ENCODE measurements around the gene ELOVL6. TPM values are rescaled to one million over a fixed set of nuclear protein-coding genes. Genes with fewer than 3 reads are reported as not detected.
"Not testable (repeated sequence)": the region's sequence is repeated elsewhere in the genome, so short reads cannot be mapped to it uniquely, and the experiment has no call there.

Gene ELOVL6
- total RNA-seq, 4 donors from 2014 or later, result 0.10 to 0.42 (median 0.13) TPM; not detected in 1

DNA sequence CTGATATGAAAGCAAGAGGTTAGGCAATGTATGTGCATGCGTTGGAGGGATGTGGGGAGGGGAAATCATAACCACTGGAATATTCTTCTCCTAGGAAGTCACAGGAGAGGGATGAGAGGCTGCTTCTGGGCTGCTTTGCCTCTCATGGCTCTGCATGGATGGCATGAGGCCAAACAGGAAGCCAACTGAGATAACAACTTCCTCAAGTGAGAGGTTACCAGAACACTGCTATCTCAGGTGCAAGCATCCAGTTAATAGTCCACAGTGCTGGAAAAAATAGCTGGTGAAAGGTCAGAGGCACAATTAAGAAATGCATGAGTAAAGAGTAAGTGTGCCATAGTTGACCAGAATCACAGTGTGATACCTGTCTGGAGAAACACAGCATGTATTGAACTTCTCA lies 113.3 kb downstream of the ELOVL6 start:
- Histone ChIP-seq H3K4me1 (peaks cover 0 to 7% of the 10 kb centered on the region in 2 donors), H3K27ac (no peak overlapping the region), H3K36me3 (no peaks in the 10 kb centered on the region), H3K4me3 (no peak overlapping the region), H3K9me3 (no peaks in the 10 kb centered on the region), H3K27me3 (no peaks in the 10 kb centered on the region)
- in situ Hi-C loops (cut with MboI; ENCODE audit: low sequenced_read_pairs in 4 of 4) (no loop called here), intact Hi-C loops (cut with DNase I; ENCODE audit: low total_unique reads) (no loop called here)
- ATAC-seq, result no peak
- TF ChIP-seq, protein P1, sequence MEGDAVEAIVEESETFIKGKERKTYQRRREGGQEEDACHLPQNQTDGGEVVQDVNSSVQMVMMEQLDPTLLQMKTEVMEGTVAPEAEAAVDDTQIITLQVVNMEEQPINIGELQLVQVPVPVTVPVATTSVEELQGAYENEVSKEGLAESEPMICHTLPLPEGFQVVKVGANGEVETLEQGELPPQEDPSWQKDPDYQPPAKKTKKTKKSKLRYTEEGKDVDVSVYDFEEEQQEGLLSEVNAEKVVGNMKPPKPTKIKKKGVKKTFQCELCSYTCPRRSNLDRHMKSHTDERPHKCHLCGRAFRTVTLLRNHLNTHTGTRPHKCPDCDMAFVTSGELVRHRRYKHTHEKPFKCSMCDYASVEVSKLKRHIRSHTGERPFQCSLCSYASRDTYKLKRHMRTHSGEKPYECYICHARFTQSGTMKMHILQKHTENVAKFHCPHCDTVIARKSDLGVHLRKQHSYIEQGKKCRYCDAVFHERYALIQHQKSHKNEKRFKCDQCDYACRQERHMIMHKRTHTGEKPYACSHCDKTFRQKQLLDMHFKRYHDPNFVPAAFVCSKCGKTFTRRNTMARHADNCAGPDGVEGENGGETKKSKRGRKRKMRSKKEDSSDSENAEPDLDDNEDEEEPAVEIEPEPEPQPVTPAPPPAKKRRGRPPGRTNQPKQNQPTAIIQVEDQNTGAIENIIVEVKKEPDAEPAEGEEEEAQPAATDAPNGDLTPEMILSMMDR (IDR thresholded peaks at IDR 0.05 in 4 of 5, conservative IDR thresholded peaks at IDR 0.05 in 1 of 5), result no peak
- TF ChIP-seq POLR2A (IDR thresholded peaks at IDR 0.05), result no peak
- peak in 1 of 2 donors; percentile 15 for DNase-seq

DNA sequence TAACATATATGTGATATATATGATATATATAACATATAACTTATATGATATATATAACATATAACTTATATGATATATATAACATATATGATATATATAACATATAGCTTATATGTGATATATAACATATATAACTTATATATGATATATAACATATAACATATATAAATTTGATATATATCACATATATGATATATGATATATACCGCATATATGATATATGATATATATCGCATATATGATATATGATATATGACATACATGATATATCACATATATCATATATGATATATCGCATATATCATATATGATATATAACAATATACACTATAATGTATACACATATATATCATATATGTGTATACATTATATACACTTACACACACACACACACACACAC lies 114.3 kb downstream of the ELOVL6 start:
- ATAC-seq, result no peak
- Histone ChIP-seq H3K27ac (no peak overlapping the region), H3K4me3 (no peak overlapping the region), H3K9me3 (no peaks in the 10 kb centered on the region), H3K4me1 (peaks cover 0 to 7% of the 10 kb centered on the region in 2 donors), H3K27me3 (no peaks in the 10 kb centered on the region), H3K36me3 (no peaks in the 10 kb centered on the region)
- intact Hi-C loops (cut with DNase I; ENCODE audit: low total_unique reads) (no loop called here), in situ Hi-C loops (cut with MboI; ENCODE audit: low sequenced_read_pairs in 4 of 4) (no loop called here)
- no peak for DNase-seq
- no peak for TF ChIP-seq POLR2A (IDR thresholded peaks at IDR 0.05)
- TF ChIP-seq, protein P1 (IDR thresholded peaks at IDR 0.05 in 4 of 5, conservative IDR thresholded peaks at IDR 0.05 in 1 of 5), result no peak

DNA sequence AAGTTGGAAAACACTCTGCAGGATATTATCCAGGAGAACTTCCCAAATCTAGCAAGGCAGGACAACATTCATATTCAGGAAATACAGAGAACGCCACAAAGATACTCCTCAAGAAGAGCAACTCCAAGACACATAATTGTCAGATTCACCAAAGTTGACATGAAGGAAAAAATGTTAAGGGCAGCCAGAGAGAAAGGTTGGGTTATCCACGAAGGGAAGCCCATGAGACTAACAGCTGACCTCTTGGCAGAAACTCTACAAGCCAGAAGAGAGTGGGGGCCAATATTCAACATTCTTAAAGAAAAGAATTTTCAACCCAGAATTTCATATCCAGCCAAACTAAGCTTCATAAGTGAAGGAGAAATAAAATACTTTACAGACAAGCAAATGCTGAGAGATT lies 120.3 kb downstream of the ELOVL6 start:
- H3K36me3 ChIP-seq; in situ Hi-C loops (cut with MboI; ENCODE audit: low sequenced_read_pairs in 4 of 4); H3K27me3 ChIP-seq; H3K4me3 ChIP-seq; H3K9me3 ChIP-seq; intact Hi-C loops (cut with DNase I; ENCODE audit: low total_unique reads); H3K27ac ChIP-seq; ATAC-seq; H3K4me1 ChIP-seq; DNase-seq: not testable (repeated sequence)

DNA sequence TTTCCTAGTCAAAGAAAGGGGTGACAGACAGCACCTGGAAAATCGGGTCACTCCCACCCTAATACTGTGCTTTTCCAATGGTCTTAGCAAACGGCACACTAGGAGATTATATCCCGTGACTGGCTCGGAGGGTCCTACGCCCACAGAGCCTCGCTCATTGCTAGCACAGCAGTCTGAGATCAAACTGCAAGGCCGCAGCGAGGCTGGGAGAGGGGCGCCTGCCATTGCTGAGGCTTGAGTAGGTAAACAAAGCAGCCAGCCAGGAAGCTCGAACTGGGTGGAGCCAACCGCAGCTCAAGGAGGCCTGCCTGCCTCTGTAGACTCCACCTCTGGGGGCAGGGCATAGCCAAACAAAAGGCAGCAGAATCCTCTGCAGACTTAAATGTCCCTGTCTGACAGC lies 121.6 kb downstream of the ELOVL6 start:
- intact Hi-C loops (cut with DNase I; ENCODE audit: low total_unique reads); H3K4me3 ChIP-seq; H3K4me1 ChIP-seq; H3K9me3 ChIP-seq; H3K27ac ChIP-seq; DNase-seq; H3K36me3 ChIP-seq; in situ Hi-C loops (cut with MboI; ENCODE audit: low sequenced_read_pairs in 4 of 4); H3K27me3 ChIP-seq; ATAC-seq: not testable (repeated sequence)

DNA sequence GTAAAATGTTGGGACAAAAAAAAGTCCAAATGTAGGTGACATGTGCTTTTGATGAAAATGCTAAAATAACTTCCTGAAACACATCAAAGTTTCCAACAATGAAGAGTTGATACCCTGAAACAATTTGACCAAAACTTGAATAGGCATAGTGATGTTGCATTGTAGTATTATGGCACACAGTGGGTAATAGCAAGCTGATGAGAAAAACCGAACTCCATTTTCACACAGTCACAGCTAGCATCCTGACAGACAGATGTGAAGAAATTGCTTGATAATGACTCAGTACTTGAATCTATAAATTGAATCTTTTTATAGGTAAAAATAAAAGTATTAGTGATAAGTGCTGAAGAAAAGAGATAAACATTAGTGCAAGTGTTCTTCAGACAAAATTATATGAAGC lies 122.5 kb downstream of the ELOVL6 start:
- H3K9me3 ChIP-seq, result no peaks in the 10 kb centered on the region
- in situ Hi-C loops (cut with MboI; ENCODE audit: low sequenced_read_pairs in 4 of 4) (no loop called here), intact Hi-C loops (cut with DNase I; ENCODE audit: low total_unique reads) (no loop called here)
- no peaks in the 10 kb centered on the region for H3K36me3 ChIP-seq
- no peak overlapping the region for H3K27ac ChIP-seq
- H3K4me3 ChIP-seq, result no peak overlapping the region
- ATAC-seq (no peak), DNase-seq (no peak)
- TF ChIP-seq, protein P1 (IDR thresholded peaks at IDR 0.05 in 4 of 5, conservative IDR thresholded peaks at IDR 0.05 in 1 of 5), result no peak
- TF ChIP-seq POLR2A (IDR thresholded peaks at IDR 0.05), result no peak
- no peaks in the 10 kb centered on the region for H3K4me1 ChIP-seq
- H3K27me3 ChIP-seq, result no peaks in the 10 kb centered on the region

- ATAC-seq, result no peak
- intact Hi-C loops (cut with DNase I; ENCODE audit: low total_unique reads), result no loop called here
- H3K4me3 ChIP-seq, result no peak overlapping the region
- H3K9me3 ChIP-seq, result no peaks in the 10 kb centered on the region
- no peaks in the 10 kb centered on the region for H3K4me1 ChIP-seq
- no peak overlapping the region for H3K27ac ChIP-seq
- no peak for TF ChIP-seq POLR2A (IDR thresholded peaks at IDR 0.05)
- TF ChIP-seq, protein P1 (IDR thresholded peaks at IDR 0.05 in 4 of 5, conservative IDR thresholded peaks at IDR 0.05 in 1 of 5), result no peak
- in situ Hi-C loops (cut with MboI; ENCODE audit: low sequenced_read_pairs in 4 of 4), result no loop called here
- H3K27me3 ChIP-seq, result no peaks in the 10 kb centered on the region
- H3K36me3 ChIP-seq, result no peaks in the 10 kb centered on the region
- no peak for DNase-seq
Observed at GRCh38 chr4:110075083-110075738, 123.2 kb downstream of the ELOVL6 start.
